IMR-90 (cell line): ENCODE results near the gene ETFA. TPM values are rescaled to one million over a fixed set of nuclear protein-coding genes. Genes with fewer than 3 reads are reported as not detected.

ENCODE experiments used
- ATAC-seq: fragments of 200-7000 bp; cut with Tn5 transposase; 2 replicates; pipeline ENCODE4 v1.9.1; 2020; ENCODE audit warnings: low read depth, mild to moderate bottlenecking, moderate library complexity
- BruUV-seq: library from RNA; stranded (reverse); fragments of 400-500 nt; replicated peaks from 2 replicates; lab custom pipeline; 2021; lab: Mats Ljungman, UMichigan
- CTCF ChIA-PET: fragments of 300-600 bp; formaldehyde crosslinking; extraction: SDS; loops from one replicate; lab custom pipeline; 2021; ENCODE audit warnings: antibody characterized with exemption; lab: Yijun Ruan, JAX
- POLR2A ChIA-PET: fragments of 300-600 bp; sonication (Branson Sonifier 250); formaldehyde crosslinking; loops from one replicate; lab custom pipeline; 2022; ENCODE audit warnings: antibody characterized with exemption; ENCODE audit not compliant: unreplicated experiment; lab: Charles Lee
- DNase-seq: peaks from one replicate; pipeline ENCODE4 v3.0.0; 2013
- H2AFZ ChIP-seq: replicated peaks from 2 replicates; pipeline ENCODE3; 2013; ENCODE audit warnings: low read length, mild to moderate bottlenecking; ENCODE audit not compliant: poor library complexity
- H2AK5ac ChIP-seq: 2 replicates; pipeline ENCODE4 v1.6.1; 2013; ENCODE audit warnings: low read depth, low read length, inconsistent platforms
- H2AK9ac ChIP-seq: replicated peaks from 2 replicates; pipeline ENCODE3; 2013; ENCODE audit warnings: mild to moderate bottlenecking, low read depth, low read length, moderate library complexity; ENCODE audit not compliant: poor library complexity
- H2BK120ac ChIP-seq: 2 replicates; pipeline ENCODE4 v1.6.1; 2013; ENCODE audit warnings: low read depth, low read length, inconsistent platforms
- H2BK15ac ChIP-seq: 3 replicates; pipeline ENCODE4 v1.6.1; 2013; ENCODE audit warnings: low read depth, low read length, inconsistent platforms
- H2BK20ac ChIP-seq: 2 replicates; pipeline ENCODE4 v1.6.1; 2013; ENCODE audit warnings: low read depth, mild to moderate bottlenecking, inconsistent platforms, low read length, moderate library complexity
- H2BK5ac ChIP-seq: 2 replicates; pipeline ENCODE4 v1.6.1; 2013; ENCODE audit warnings: mild to moderate bottlenecking, low read depth, low read length, inconsistent platforms; ENCODE audit not compliant: poor library complexity, severe bottlenecking
- H3K14ac ChIP-seq: replicated peaks from 2 replicates; pipeline ENCODE4 v1.6.1; 2013; ENCODE audit warnings: low read depth, low read length, inconsistent platforms
- H3K18ac ChIP-seq: 2 replicates; pipeline ENCODE4 v1.6.1; 2013; ENCODE audit warnings: low read depth, low read length, control low read depth
- H3K23ac ChIP-seq: 2 replicates; pipeline ENCODE4 v1.6.1; 2013; ENCODE audit warnings: low read depth, low read length, inconsistent platforms
- H3K27ac ChIP-seq: 2 replicates; pipeline ENCODE4 v1.5.1; 2013; ENCODE audit warnings: mild to moderate bottlenecking, control low read depth, low read length; ENCODE audit not compliant: insufficient read depth
- H3K27me3 ChIP-seq: 2 replicates; pipeline ENCODE4 v1.6.1; 2013; ENCODE audit warnings: low read length; ENCODE audit not compliant: control insufficient read depth, insufficient read depth
- H3K36me3 ChIP-seq: 2 replicates; pipeline ENCODE4 v1.6.1; 2013; ENCODE audit warnings: low read length, mixed read lengths; ENCODE audit not compliant: control insufficient read depth, insufficient read depth
- H3K4ac ChIP-seq: 2 replicates; pipeline ENCODE4 v1.6.1; 2013; ENCODE audit warnings: low read depth, low read length, inconsistent platforms
- H3K4me1 ChIP-seq: 2 replicates; pipeline ENCODE4 v1.6.1; 2013; ENCODE audit warnings: low read length, mixed read lengths; ENCODE audit not compliant: control insufficient read depth, insufficient read depth
- H3K4me2 ChIP-seq: 2 replicates; pipeline ENCODE4 v1.6.1; 2013; ENCODE audit warnings: low read depth, mild to moderate bottlenecking, control low read depth, low read length, moderate library complexity
- H3K4me3 ChIP-seq: 2 replicates; pipeline ENCODE4 v1.5.1; 2013; ENCODE audit warnings: low read depth, mild to moderate bottlenecking, control low read depth, low read length, moderate library complexity; ENCODE audit not compliant: insufficient read depth
- H3K56ac ChIP-seq: 2 replicates; pipeline ENCODE4 v1.6.1; 2013; ENCODE audit warnings: low read length, inconsistent platforms; ENCODE audit not compliant: insufficient read depth; ENCODE audit errors: extremely low read depth
- H3K79me1 ChIP-seq, 2 experiments: 2 replicates each; pipeline ENCODE4 v1.6.1; 2013; ENCODE audit warnings: low read length in 2 of 2, inconsistent platforms in 1 of 2, low read depth in 1 of 2
- H3K9ac ChIP-seq: 2 replicates; pipeline ENCODE4 v1.6.1; 2013; ENCODE audit warnings: low read depth, low read length, control low read depth
- H3K9me1 ChIP-seq: 2 replicates; pipeline ENCODE4 v1.6.1; 2013; ENCODE audit warnings: low read length, inconsistent platforms; ENCODE audit not compliant: insufficient read depth
- H3K9me3 ChIP-seq: 2 replicates; pipeline ENCODE4 v1.6.1; 2013; ENCODE audit warnings: low read length; ENCODE audit not compliant: control insufficient read depth, insufficient read depth
- H4K20me1 ChIP-seq: 2 replicates; pipeline ENCODE4 v1.6.1; 2013; ENCODE audit warnings: low read length, inconsistent platforms; ENCODE audit not compliant: insufficient read depth
- H4K5ac ChIP-seq: 2 replicates; pipeline ENCODE4 v1.6.1; 2013; ENCODE audit warnings: mild to moderate bottlenecking, low read depth, low read length, control low read depth
- H4K8ac ChIP-seq, 2 experiments: 2 replicates each; pipeline ENCODE4 v1.6.1; 2013; ENCODE audit warnings: low read depth in 2 of 2, low read length in 2 of 2, control low read depth in 1 of 2, inconsistent platforms in 1 of 2
- H4K91ac ChIP-seq: 2 replicates; pipeline ENCODE4 v1.6.1; 2013; ENCODE audit warnings: low read depth, low read length, inconsistent platforms; ENCODE audit not compliant: insufficient read depth
- BHLHE40 ChIP-seq: fragments of 150-350 bp; IDR thresholded peaks from 2 replicates; pipeline ENCODE4 v1.6.1; 2016; ENCODE audit warnings: mild to moderate bottlenecking, low read depth, low read length
- CHD1 ChIP-seq: IDR thresholded peaks from 2 replicates; pipeline ENCODE4 v1.6.1; 2012; ENCODE audit warnings: low read depth, low read length, improper control_type of control experiment
- FOS ChIP-seq: fragments of 150-350 bp; IDR thresholded peaks from 2 replicates; pipeline ENCODE4 v1.6.1; 2016; ENCODE audit warnings: low read depth, low read length
- MAFK ChIP-seq: IDR thresholded peaks from 2 replicates; pipeline ENCODE4 v1.6.1; 2012; ENCODE audit warnings: low read depth, low read length, improper control_type of control experiment
- MAZ ChIP-seq: IDR thresholded peaks from 2 replicates; pipeline ENCODE4 v1.6.1; 2012; ENCODE audit warnings: low read depth, mild to moderate bottlenecking, low read length, improper control_type of control experiment, moderate library complexity, borderline replicate concordance
- MXI1 ChIP-seq: IDR thresholded peaks from 2 replicates; pipeline ENCODE4 v1.6.1; 2012; ENCODE audit warnings: low read depth, mild to moderate bottlenecking, low read length, moderate library complexity, borderline replicate concordance
- NFE2L2 ChIP-seq: fragments of 150-350 bp; IDR thresholded peaks from 2 replicates; pipeline ENCODE4 v1.6.1; 2016; ENCODE audit warnings: low read depth, mild to moderate bottlenecking, low read length
- RAD21 ChIP-seq: IDR thresholded peaks from 2 replicates; pipeline ENCODE4 v1.6.1; 2012; ENCODE audit warnings: low read length, improper control_type of control experiment
- RCOR1 ChIP-seq: IDR thresholded peaks from 2 replicates; pipeline ENCODE4 v1.6.1; 2012; ENCODE audit warnings: mild to moderate bottlenecking, low read length, improper control_type of control experiment; ENCODE audit not compliant: insufficient replicate concordance
- SMC3 ChIP-seq: fragments of 150-350 bp; IDR thresholded peaks from 2 replicates; pipeline ENCODE4 v1.6.1; 2016; ENCODE audit warnings: low read depth, mild to moderate bottlenecking, antibody characterized with exemption, low read length, moderate library complexity
- WGBS, 2 experiments: methylation state at CpG; one replicate each; pipeline versions ENCODE4 v1.1.5 to v1.1.7; 2013; ENCODE audit warnings: missing lambda C conversion rate in 2 of 2; ENCODE audit not compliant: insufficient read length in 1 of 2; ENCODE audit errors: extremely low coverage in 2 of 2; 5-methylcytosine and 5-hydroxymethylcytosine counted together
- dilution Hi-C: fragments of 300-500 bp; cut with HindIII; formaldehyde crosslinking; loops from one replicate; pipeline ENCODE4 v1.14.3; 2018; ENCODE audit warnings: low sequenced_read_pairs; ENCODE audit not compliant: unreplicated experiment
- in situ Hi-C: fragments of 300-500 bp; cut with MboI; formaldehyde crosslinking; loops from 3 replicates; pipeline ENCODE4 v1.14.3; 2019; ENCODE audit warnings: low sequenced_read_pairs, inconsistent platforms, mixed read lengths
- intact Hi-C: fragments of 100-400 bp; cut with micrococcal nuclease; formaldehyde crosslinking; loops from 2 replicates; pipeline ENCODE4 v1.10.0; 2022
- polyA plus RNA-seq, 3 experiments: library from polyadenylated mRNA; depleted of rRNA; stranded (reverse); fragments of >200 nt; gene quantifications; 2 replicates each; pipeline ENCODE4 v1.2.3, GENCODE V29; 2012; ENCODE audit warnings: low replicate concordance in 1 of 3
- total RNA-seq: library from RNA; depleted of rRNA; stranded (reverse); fragments of >200 nt; gene quantifications from 2 replicates; pipeline ENCODE4 v1.2.3, GENCODE V29; 2012
- TF ChIP-seq, protein P1 (sequence below): fragments of 150-350 bp; IDR thresholded peaks from 2 replicates; pipeline ENCODE4 v1.6.1; 2017; ENCODE audit warnings: mild to moderate bottlenecking, antibody characterized with exemption, low read length, low read depth
- TF ChIP-seq, protein P2 (sequence below): conservative IDR thresholded peaks from 2 replicates; pipeline ENCODE4 v1.5.1; 2012; ENCODE audit warnings: mild to moderate bottlenecking, low read depth, low read length, improper control_type of control experiment

Gene ETFA
- total and polyA plus RNA-seq, 2 of the 4 experiments (the other 2 are of a cell fraction), result 115 to 172 TPM

GRCh38 chr15:76267077-76267476 lies 44.2 kb downstream of the ETFA start:
- no CpG with 5 or more reads among the region's 6 CpGs for WGBS, 2 experiments
- no peak overlapping the region for H2BK20ac ChIP-seq
- POLR2A ChIA-PET, result no interaction called here

More at GRCh38 chr15:76267077-76267476, 44.2 kb downstream of the ETFA start:
- H4K5ac ChIP-seq, result no peak overlapping the region
- H3K36me3 ChIP-seq, result peaks cover 36% of the 10 kb centered on the region
- H3K4ac ChIP-seq, result no peak overlapping the region
- dilution Hi-C loops (no loop called here), in situ Hi-C loops (no loop called here), intact Hi-C loops (no loop called here)
- H3K4me3 ChIP-seq, result no peak overlapping the region
- H3K23ac ChIP-seq, result no peak overlapping the region
- no peak overlapping the region for H2AK9ac ChIP-seq
- no peak overlapping the region for H2AK5ac ChIP-seq
- H3K79me1 ChIP-seq, result peaks cover 3 to 5% of the 10 kb centered on the region in 2 experiments; a peak in 1 of 4 replicates
- H4K20me1 ChIP-seq, result no peaks in the 10 kb centered on the region
- no peak overlapping the region for H2BK5ac ChIP-seq
- no peak for TF ChIP-seq NFE2L2
- no peak for TF ChIP-seq CHD1
- TF ChIP-seq, protein P1, sequence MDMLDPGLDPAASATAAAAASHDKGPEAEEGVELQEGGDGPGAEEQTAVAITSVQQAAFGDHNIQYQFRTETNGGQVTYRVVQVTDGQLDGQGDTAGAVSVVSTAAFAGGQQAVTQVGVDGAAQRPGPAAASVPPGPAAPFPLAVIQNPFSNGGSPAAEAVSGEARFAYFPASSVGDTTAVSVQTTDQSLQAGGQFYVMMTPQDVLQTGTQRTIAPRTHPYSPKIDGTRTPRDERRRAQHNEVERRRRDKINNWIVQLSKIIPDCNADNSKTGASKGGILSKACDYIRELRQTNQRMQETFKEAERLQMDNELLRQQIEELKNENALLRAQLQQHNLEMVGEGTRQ, result no peak
- TF ChIP-seq MXI1, result no peak
- no peak for TF ChIP-seq MAFK
- no peak for TF ChIP-seq MAZ
- no peak for TF ChIP-seq BHLHE40
- TF ChIP-seq SMC3, result no peak
- TF ChIP-seq RCOR1, result no peak
- TF ChIP-seq FOS, result no peak
- no peak for TF ChIP-seq RAD21
- TF ChIP-seq, protein P2, sequence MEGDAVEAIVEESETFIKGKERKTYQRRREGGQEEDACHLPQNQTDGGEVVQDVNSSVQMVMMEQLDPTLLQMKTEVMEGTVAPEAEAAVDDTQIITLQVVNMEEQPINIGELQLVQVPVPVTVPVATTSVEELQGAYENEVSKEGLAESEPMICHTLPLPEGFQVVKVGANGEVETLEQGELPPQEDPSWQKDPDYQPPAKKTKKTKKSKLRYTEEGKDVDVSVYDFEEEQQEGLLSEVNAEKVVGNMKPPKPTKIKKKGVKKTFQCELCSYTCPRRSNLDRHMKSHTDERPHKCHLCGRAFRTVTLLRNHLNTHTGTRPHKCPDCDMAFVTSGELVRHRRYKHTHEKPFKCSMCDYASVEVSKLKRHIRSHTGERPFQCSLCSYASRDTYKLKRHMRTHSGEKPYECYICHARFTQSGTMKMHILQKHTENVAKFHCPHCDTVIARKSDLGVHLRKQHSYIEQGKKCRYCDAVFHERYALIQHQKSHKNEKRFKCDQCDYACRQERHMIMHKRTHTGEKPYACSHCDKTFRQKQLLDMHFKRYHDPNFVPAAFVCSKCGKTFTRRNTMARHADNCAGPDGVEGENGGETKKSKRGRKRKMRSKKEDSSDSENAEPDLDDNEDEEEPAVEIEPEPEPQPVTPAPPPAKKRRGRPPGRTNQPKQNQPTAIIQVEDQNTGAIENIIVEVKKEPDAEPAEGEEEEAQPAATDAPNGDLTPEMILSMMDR, result no peak
- no peak overlapping the region for H2BK15ac ChIP-seq
- no peak overlapping the region for H3K18ac ChIP-seq
- H3K27me3 ChIP-seq, result no peaks in the 10 kb centered on the region
- H2AFZ ChIP-seq, result no peak overlapping the region
- DNase-seq, result no peak
- CTCF ChIA-PET, result interaction anchor here (0.9 kb wide), 1 partner anchor 69 kb away, joined by 3 read pairs; the partner anchor contains the start of gene ISL2
- H3K4me1 ChIP-seq, result no peaks in the 10 kb centered on the region
- no peak overlapping the region for H3K9ac ChIP-seq
- no peak overlapping the region for H4K8ac ChIP-seq
- H3K14ac ChIP-seq, result no peak overlapping the region
- no TSS peak for BruUV-seq
- ATAC-seq, result no peak
- no peak overlapping the region for H3K27ac ChIP-seq
- no peak overlapping the region for H3K56ac ChIP-seq
- peaks cover 18% of the 10 kb centered on the region for H3K9me3 ChIP-seq
- no peak overlapping the region for H4K91ac ChIP-seq
- no peaks in the 10 kb centered on the region for H3K9me1 ChIP-seq
- H2BK120ac ChIP-seq, result no peak overlapping the region
- H3K4me2 ChIP-seq, result no peak overlapping the region
